Kidney (tissue), 14 donors: Measurements from ENCODE around the gene PCDH19. TPM values are rescaled to one million over a fixed set of nuclear protein-coding genes. Genes with fewer than 3 reads are reported as not detected.
A peak's percentile ranks its signal among the peaks of the same experiment; 100 is the strongest.

Experiments
- DNase-seq, 5 donors: peaks; one replicate each; pipeline ENCODE4 v3.0.0-alpha.2; 2013 to 2020
- FAIRE-seq: peaks from 2 replicates; lab custom pipeline; 2012; peaks lifted over from hg19 to GRCh38; lab: Jason Lieb, UNC
- H3K27ac ChIP-seq, 2 donors: one replicate each; pipeline ENCODE4 v1.7.0; 2013; ENCODE audit warnings: low read depth in 2 of 2, low read length in 2 of 2, inconsistent platforms in 1 of 2
- H3K27me3 ChIP-seq: one replicate; pipeline ENCODE4 v1.7.1; 2013; ENCODE audit warnings: low read length, inconsistent platforms; ENCODE audit not compliant: control insufficient read depth, insufficient read depth
- H3K36me3 ChIP-seq, 3 donors: one replicate each; pipeline versions ENCODE4 v1.7.0 to v1.7.1; 2013; ENCODE audit warnings: low read length in 3 of 3, control low read depth in 1 of 3, inconsistent platforms in 1 of 3; ENCODE audit not compliant: insufficient read depth in 3 of 3, control insufficient read depth in 2 of 3
- H3K4me1 ChIP-seq, 3 donors: one replicate each; pipeline versions ENCODE4 v1.7.0 to v1.7.1; 2013; ENCODE audit warnings: low read length in 3 of 3, inconsistent platforms in 1 of 3, low read depth in 1 of 3; ENCODE audit not compliant: control insufficient read depth in 2 of 3, insufficient read depth in 2 of 3
- H3K4me3 ChIP-seq, 3 donors: one replicate each; pipeline versions ENCODE4 v1.7.0 to v1.8.1; 2013; ENCODE audit warnings: low read length in 3 of 3, control low read depth in 1 of 3, inconsistent platforms in 1 of 3
- H3K9ac ChIP-seq, 3 donors: one replicate each; pipeline versions ENCODE4 v1.7.0 to v1.7.1; 2013; ENCODE audit warnings: low read length in 3 of 3, control low read depth in 1 of 3, inconsistent platforms in 1 of 3
- H3K9me3 ChIP-seq, 3 donors: one replicate each; pipeline versions ENCODE4 v1.7.0 to v1.7.1; 2013; ENCODE audit warnings: low read length in 3 of 3, control low read depth in 1 of 3, inconsistent platforms in 1 of 3; ENCODE audit not compliant: control insufficient read depth in 2 of 3, insufficient read depth in 1 of 3
- CTCF ChIP-seq: IDR thresholded peaks from 3 replicates; pipeline ENCODE4 v1.5.1; 2012; ENCODE audit warnings: mild to moderate bottlenecking, moderate library complexity, borderline replicate concordance; ENCODE audit not compliant: insufficient read depth; ENCODE audit errors: extremely low read depth
- intact Hi-C: fragments of 100-400 bp; cut with DNase I; formaldehyde crosslinking; loops from one replicate; pipeline ENCODE4 v1.11.1; 2022
- polyA plus RNA-seq: library from polyadenylated mRNA; stranded (reverse); fragments of 350-450 nt; fragmentation: Illumina TruSeq; extraction: RNeasy Lipid Tissue Mini Kit (QIAGEN cat#74804); gene quantifications from one replicate; pipeline ENCODE4 v1.2.3, GENCODE V29; 2014; ENCODE audit warnings: low read depth, low replicate concordance; ENCODE audit not compliant: insufficient read depth
- total RNA-seq: library from RNA; stranded (reverse); fragmentation: NEBNext Ultra II Directional; extraction: Animal tissue kit (Norgen Biotek cat#: 25700); gene quantifications from one replicate; pipeline ENCODE4 v1.2.1, GENCODE V29; 2021
- donor health status: control.
- donor health status: control.
- donor health status: control.
- donor health status: control.
- donor health status: control.
- donor health status: DM: yes; HTN: yes; CAD: no.
- donor health status: Normal renal cell carcinoma (clear cell type).

Gene PCDH19
- total and polyA plus RNA-seq, 2 donors from 2014 or later = 0.66 to 0.75 TPM

GRCh38 chrX:100363896-100364295, 46.2 kb downstream of the PCDH19 start:
- intact Hi-C loops = no loop called here
- Histone ChIP-seq H3K4me3 (no peak overlapping the region), H3K36me3 (no peaks in the 10 kb centered on the region), H3K9me3 (no peaks in the 10 kb centered on the region), H3K27ac (no peak overlapping the region), H3K9ac (no peak overlapping the region), H3K4me1 (no peaks in the 10 kb centered on the region), H3K27me3 (no peaks in the 10 kb centered on the region)
- no peak for FAIRE-seq
- no peak for TF ChIP-seq CTCF
- peak in 3 of 5 donors; percentile 44 to 56 (median 44) for DNase-seq

GRCh38 chrX:100358766-100359165, 51.3 kb downstream of the PCDH19 start:
- DNase-seq (no peak), FAIRE-seq (no peak)
- Histone ChIP-seq H3K27me3 (no peaks in the 10 kb centered on the region), H3K27ac (no peak overlapping the region), H3K9ac (no peak overlapping the region), H3K4me1 (no peaks in the 10 kb centered on the region), H3K36me3 (no peaks in the 10 kb centered on the region), H3K9me3 (no peaks in the 10 kb centered on the region), H3K4me3 (no peak overlapping the region)
- intact Hi-C loops = no loop called here
- TF ChIP-seq CTCF = no peak

- intact Hi-C loops = no loop called here
- no peak for FAIRE-seq
- no peak overlapping the region for H3K4me3 ChIP-seq
Observed at GRCh38 chrX:100356351-100356896, 53.6 kb downstream of the PCDH19 start.

More at GRCh38 chrX:100356351-100356896, 53.6 kb downstream of the PCDH19 start:
- Histone ChIP-seq H3K4me1 (no peaks in the 10 kb centered on the region), H3K27me3 (no peaks in the 10 kb centered on the region), H3K36me3 (no peaks in the 10 kb centered on the region), H3K9me3 (no peaks in the 10 kb centered on the region), H3K27ac (no peak overlapping the region), H3K9ac (no peak overlapping the region)
- no peak for TF ChIP-seq CTCF
- no peak for DNase-seq
